ENCODE data around the gene PITX1. TPM values are rescaled to one million over a fixed set of nuclear protein-coding genes. Genes with fewer than 3 reads are reported as not detected.

PITX1 gene
- total and polyA plus RNA-seq, 2 of the 13 experiments (the other 11 are each of a cell fraction or from before 2014, with no cell fraction given): 11.7 to 20.2 TPM

DNA sequence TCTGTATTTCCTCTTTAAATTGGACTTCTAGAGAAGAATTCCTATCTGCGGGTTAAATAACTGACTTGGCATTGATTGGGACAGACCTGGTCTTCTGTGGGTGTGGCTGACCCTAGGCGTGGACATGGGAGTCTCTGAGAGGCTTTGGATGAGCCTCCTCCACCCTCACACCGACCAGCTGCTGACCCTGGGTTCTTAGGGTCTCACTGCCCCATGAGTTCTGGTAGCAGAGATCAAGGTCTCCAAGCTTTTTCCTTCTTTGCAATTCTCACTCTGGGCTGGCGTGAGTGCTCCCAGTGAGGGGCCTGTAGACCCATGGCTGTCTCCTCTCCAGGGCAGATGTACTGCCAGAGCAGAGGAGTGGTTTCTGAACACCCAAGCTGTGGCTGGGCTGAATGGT, 41.6 kb upstream of the PITX1 start:
- no peaks in the 10 kb centered on the region for H4K20me1 ChIP-seq (ENCODE audit: insufficient read depth, low read length)
- intact Hi-C loops (cut with micrococcal nuclease; ENCODE audit: unreplicated experiment): no loop called here
- H3K79me2 ChIP-seq (ENCODE audit: insufficient read depth, low read length): no peaks in the 10 kb centered on the region
- POLR2A ChIA-PET: no interaction called here
- no peak for TF ChIP-seq FOXP1 (IDR thresholded peaks at IDR 0.05)
- TF ChIP-seq FOXP1 (CRISPR knock-in tag; IDR thresholded peaks at IDR 0.05): no peak
- TF ChIP-seq ZNF263 (CRISPR knock-in tag; IDR thresholded peaks at IDR 0.05): 0 out of 2 replicates have a peak, but pooled peaks have one; percentile 15
- H3K4me1 ChIP-seq (ENCODE audit: insufficient read depth, low read length): no peaks in the 10 kb centered on the region
- no peak for DNase-seq (ENCODE audit: low spot score)
- CTCF ChIA-PET (ENCODE audit: low intra/inter-chr PET ratio, low total read pairs): no interaction called here
- ATAC-seq: no peak
- no peak overlapping the region for H3K27ac ChIP-seq (ENCODE audit: extremely low read length, insufficient read depth, low read length)
- no TSS peak for BruUV-seq (replicated peaks)
- no peak for FAIRE-seq
- H3K36me3 ChIP-seq (replicated peaks in 1 of 2; ENCODE audit: control insufficient read depth in 1 of 2, insufficient read depth in 2 of 2, low read length in 2 of 2): no peaks in the 10 kb centered on the region
- in situ Hi-C loops (cut with HindIII; ENCODE audit: extremely low pct_ligation_motif_present, low pct_unique_long_range_greater_than_20kb): no loop called here
- H3K27me3 ChIP-seq (ENCODE audit: control insufficient read depth in 1 of 2, insufficient read depth in 2 of 2, low read length in 2 of 2): no peaks in the 10 kb centered on the region
- peaks cover under 1% of the 10 kb centered on the region; the same call in 1 of the 2 replicates for H3K9me3 ChIP-seq (ENCODE audit: low read length)
- 80% methylated on average over 3 of the region's 4 CpGs for WGBS (ENCODE audit: low lambda C conversion rate)
- H3K9ac ChIP-seq (ENCODE audit: insufficient read depth, low read depth, low read length): no peak overlapping the region
- H3K4me3 ChIP-seq (replicated peaks in 1 of 3; ENCODE audit: insufficient read depth in 1 of 3, low read depth in 2 of 3, low read length in 3 of 3): no peak overlapping the region
- no peak overlapping the region for H3K4me2 ChIP-seq (ENCODE audit: low read depth, low read length)
- no peak overlapping the region for H2AFZ ChIP-seq (ENCODE audit: low read length)

DNA sequence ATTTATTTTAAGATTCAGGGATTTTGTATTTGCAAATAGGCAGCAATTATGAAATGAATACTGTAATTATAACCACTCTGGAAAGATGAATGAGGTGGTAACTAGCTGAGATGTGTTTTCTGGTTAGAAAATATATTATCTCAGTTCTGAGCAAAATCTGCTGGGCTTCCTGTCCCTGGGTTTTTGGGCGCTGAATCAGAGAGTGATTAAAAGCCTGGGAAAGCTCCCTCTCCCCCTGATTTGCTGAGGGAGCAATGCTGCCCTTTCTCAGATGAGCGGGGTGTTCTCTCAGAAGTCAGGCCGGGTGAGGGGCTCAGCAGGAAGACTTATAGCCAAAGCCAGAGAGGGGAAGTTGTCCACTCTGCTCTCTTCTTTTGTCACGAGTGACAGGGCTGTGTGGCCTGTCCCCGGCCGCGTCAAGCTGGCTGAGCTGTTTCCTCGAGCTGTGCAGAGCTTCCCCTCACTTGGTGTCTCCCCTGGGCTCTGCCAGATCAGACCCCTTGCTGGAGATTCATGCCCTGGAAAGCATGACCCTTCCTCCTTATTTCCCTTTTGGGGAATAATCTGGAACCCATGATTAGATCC, 39.8 kb upstream of the PITX1 start:
- H3K36me3 ChIP-seq (replicated peaks in 1 of 2; ENCODE audit: control insufficient read depth in 1 of 2, insufficient read depth in 2 of 2, low read length in 2 of 2): no peaks in the 10 kb centered on the region
- no peak overlapping the region for H3K9ac ChIP-seq (ENCODE audit: insufficient read depth, low read depth, low read length)
- H4K20me1 ChIP-seq (ENCODE audit: insufficient read depth, low read length): no peaks in the 10 kb centered on the region
- WGBS (ENCODE audit: low lambda C conversion rate): 93% methylated on average over 5 of the region's 8 CpGs
- no TSS peak for BruUV-seq (replicated peaks)
- H3K4me2 ChIP-seq (ENCODE audit: low read depth, low read length): no peak overlapping the region
- ChIA-PET CTCF (ENCODE audit: low intra/inter-chr PET ratio, low total read pairs) (no interaction called here), POLR2A (no interaction called here)
- no peaks in the 10 kb centered on the region for H3K9me3 ChIP-seq (ENCODE audit: low read length)
- ATAC-seq: no peak
- no peaks in the 10 kb centered on the region for H3K27me3 ChIP-seq (ENCODE audit: control insufficient read depth in 1 of 2, insufficient read depth in 2 of 2, low read length in 2 of 2)
- FAIRE-seq: no peak
- DNase-seq (ENCODE audit: low spot score): no peak
- H3K4me1 ChIP-seq (ENCODE audit: insufficient read depth, low read length): no peaks in the 10 kb centered on the region
- H3K4me3 ChIP-seq (replicated peaks in 1 of 3; ENCODE audit: insufficient read depth in 1 of 3, low read depth in 2 of 3, low read length in 3 of 3): no peak overlapping the region
- H3K79me2 ChIP-seq (ENCODE audit: insufficient read depth, low read length): no peaks in the 10 kb centered on the region
- in situ Hi-C loops (cut with HindIII; ENCODE audit: extremely low pct_ligation_motif_present, low pct_unique_long_range_greater_than_20kb) (no loop called here), intact Hi-C loops (cut with micrococcal nuclease; ENCODE audit: unreplicated experiment) (no loop called here)
- H3K27ac ChIP-seq (ENCODE audit: extremely low read length, insufficient read depth, low read length): no peak overlapping the region
- no peak overlapping the region for H2AFZ ChIP-seq (ENCODE audit: low read length)
- TF ChIP-seq NKX3-1 (CRISPR knock-in tag; IDR thresholded peaks at IDR 0.05) (no peak), ZFX (CRISPR knock-in tag; IDR thresholded peaks at IDR 0.05; ENCODE audit: low read depth) (no peak), ZNF230 (CRISPR knock-in tag; IDR thresholded peaks at IDR 0.05) (no peak), KLF13 (CRISPR knock-in tag; IDR thresholded peaks at IDR 0.05) (no peak), HOXD1 (CRISPR knock-in tag; IDR thresholded peaks at IDR 0.05) (no peak), CENPBD1 (CRISPR knock-in tag; IDR thresholded peaks at IDR 0.05; ENCODE audit: borderline replicate concordance, low read depth) (no peak), ISL2 (CRISPR knock-in tag; IDR thresholded peaks at IDR 0.05) (no peak), PCBP1 (IDR thresholded peaks at IDR 0.05; ENCODE audit: borderline replicate concordance, low read depth, low read length) (no peak)
- TF ChIP-seq, protein P1, sequence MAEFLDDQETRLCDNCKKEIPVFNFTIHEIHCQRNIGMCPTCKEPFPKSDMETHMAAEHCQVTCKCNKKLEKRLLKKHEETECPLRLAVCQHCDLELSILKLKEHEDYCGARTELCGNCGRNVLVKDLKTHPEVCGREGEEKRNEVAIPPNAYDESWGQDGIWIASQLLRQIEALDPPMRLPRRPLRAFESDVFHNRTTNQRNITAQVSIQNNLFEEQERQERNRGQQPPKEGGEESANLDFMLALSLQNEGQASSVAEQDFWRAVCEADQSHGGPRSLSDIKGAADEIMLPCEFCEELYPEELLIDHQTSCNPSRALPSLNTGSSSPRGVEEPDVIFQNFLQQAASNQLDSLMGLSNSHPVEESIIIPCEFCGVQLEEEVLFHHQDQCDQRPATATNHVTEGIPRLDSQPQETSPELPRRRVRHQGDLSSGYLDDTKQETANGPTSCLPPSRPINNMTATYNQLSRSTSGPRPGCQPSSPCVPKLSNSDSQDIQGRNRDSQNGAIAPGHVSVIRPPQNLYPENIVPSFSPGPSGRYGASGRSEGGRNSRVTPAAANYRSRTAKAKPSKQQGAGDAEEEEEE (CRISPR knock-in tag; IDR thresholded peaks at IDR 0.05; ENCODE audit: borderline replicate concordance): no peak
- TF ChIP-seq, protein P2, sequence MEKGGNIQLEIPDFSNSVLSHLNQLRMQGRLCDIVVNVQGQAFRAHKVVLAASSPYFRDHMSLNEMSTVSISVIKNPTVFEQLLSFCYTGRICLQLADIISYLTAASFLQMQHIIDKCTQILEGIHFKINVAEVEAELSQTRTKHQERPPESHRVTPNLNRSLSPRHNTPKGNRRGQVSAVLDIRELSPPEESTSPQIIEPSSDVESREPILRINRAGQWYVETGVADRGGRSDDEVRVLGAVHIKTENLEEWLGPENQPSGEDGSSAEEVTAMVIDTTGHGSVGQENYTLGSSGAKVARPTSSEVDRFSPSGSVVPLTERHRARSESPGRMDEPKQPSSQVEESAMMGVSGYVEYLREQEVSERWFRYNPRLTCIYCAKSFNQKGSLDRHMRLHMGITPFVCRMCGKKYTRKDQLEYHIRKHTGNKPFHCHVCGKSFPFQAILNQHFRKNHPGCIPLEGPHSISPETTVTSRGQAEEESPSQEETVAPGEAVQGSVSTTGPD (CRISPR knock-in tag; IDR thresholded peaks at IDR 0.05): no peak
